Measurements from ENCODE around the gene POGLUT3. TPM values are rescaled to one million over a fixed set of nuclear protein-coding genes. Genes with fewer than 3 reads are reported as not detected.

POGLUT3 gene
- total RNA-seq, 1 experiment from 2014 or later: 16.9 TPM

DNA sequence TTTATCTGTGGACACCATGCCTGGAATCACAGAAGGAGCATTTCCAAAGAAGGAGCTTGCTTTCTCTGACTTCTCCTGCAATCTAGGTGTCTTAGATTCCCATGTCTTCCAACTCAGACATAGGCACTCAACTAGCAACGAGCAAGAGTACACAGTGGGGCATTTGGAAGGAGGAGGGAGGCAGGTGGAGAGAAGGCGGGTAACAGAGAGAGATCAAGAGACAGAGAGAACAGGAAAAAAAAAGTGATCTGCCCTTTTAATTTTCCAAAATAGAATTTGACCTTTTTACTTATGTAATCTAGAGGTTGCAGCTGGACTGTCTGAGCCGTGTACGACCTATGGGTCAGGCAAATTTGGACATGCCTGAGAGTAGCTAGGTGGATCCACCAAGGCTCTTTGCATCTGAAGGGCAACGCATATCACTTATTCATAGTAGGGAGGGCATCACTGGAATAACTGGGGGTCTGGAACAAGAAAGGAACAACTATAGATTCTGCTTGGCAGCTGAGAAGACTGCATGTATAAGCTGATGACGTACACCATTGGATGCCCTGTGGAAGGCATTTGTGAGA is 37.3 kb upstream of the POGLUT3 start:
- peaks cover 10% of the 10 kb centered on the region for H3K36me3 Mint-ChIP-seq (ENCODE audit: insufficient read depth, unreplicated experiment)
- no peak overlapping the region for H3K4me3 Mint-ChIP-seq (ENCODE audit: low read depth, unreplicated experiment)
- TF ChIP-seq CTCF (IDR thresholded peaks at IDR 0.05; ENCODE audit: unreplicated experiment): no peak
- no peak for DNase-seq
- intact Hi-C loops (cut with micrococcal nuclease; ENCODE audit: unreplicated experiment): no loop called here
- H3K27me3 Mint-ChIP-seq (ENCODE audit: unreplicated experiment): no peaks in the 10 kb centered on the region
- H3K9me3 Mint-ChIP-seq (ENCODE audit: low read depth, unreplicated experiment): no peaks in the 10 kb centered on the region
- H3K27ac Mint-ChIP-seq (ENCODE audit: unreplicated experiment): no peak overlapping the region
- BruUV-seq (replicated peaks): no TSS peak
- H3K4me1 Mint-ChIP-seq (ENCODE audit: low read depth, unreplicated experiment): peaks cover 13% of the 10 kb centered on the region
- CTCF ChIA-PET: no interaction called here

- Mint-ChIP-seq H3K4me1 (ENCODE audit: low read depth, unreplicated experiment) (peaks cover 13% of the 10 kb centered on the region), H3K9me3 (ENCODE audit: low read depth, unreplicated experiment) (no peaks in the 10 kb centered on the region), H3K27me3 (ENCODE audit: unreplicated experiment) (no peaks in the 10 kb centered on the region), H3K4me3 (ENCODE audit: low read depth, unreplicated experiment) (no peak overlapping the region), H3K27ac (ENCODE audit: unreplicated experiment) (no peak overlapping the region), H3K36me3 (ENCODE audit: insufficient read depth, unreplicated experiment) (peaks cover 10% of the 10 kb centered on the region)
- no peak for TF ChIP-seq CTCF (IDR thresholded peaks at IDR 0.05; ENCODE audit: unreplicated experiment)
- intact Hi-C loops (cut with micrococcal nuclease; ENCODE audit: unreplicated experiment): no loop called here
- no peak for DNase-seq
- CTCF ChIA-PET: no interaction called here
- BruUV-seq (replicated peaks): no TSS peak
These were observed 36.2 kb upstream of the POGLUT3 start for GRCh38 chr11:108534274-108534882.

DNA sequence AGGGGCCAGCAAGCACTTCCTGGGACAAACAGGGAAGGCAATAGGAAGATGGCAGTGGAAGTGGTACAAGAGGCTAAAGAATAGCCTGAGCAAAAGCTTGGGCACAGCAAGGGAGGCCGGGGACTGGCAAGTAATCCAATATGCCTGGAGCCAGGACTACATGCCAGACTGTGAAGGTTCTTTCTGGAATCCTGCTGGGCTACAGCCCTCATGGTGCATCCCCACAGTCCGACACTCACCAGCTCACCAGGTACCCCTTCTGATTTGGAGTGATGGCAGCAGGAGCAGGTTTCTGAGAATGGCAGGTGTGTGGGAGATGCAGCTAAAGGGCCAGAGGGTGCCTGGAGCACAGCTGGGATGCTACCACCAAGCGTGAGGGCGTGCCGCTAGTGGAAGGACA is 32.2 kb upstream of the POGLUT3 start:
- no peak overlapping the region for H3K27ac Mint-ChIP-seq (ENCODE audit: unreplicated experiment)
- BruUV-seq (replicated peaks): no TSS peak
- H3K36me3 Mint-ChIP-seq (ENCODE audit: insufficient read depth, unreplicated experiment): no peaks in the 10 kb centered on the region
- no peaks in the 10 kb centered on the region for H3K27me3 Mint-ChIP-seq (ENCODE audit: unreplicated experiment)
- no peak for DNase-seq
- H3K4me1 Mint-ChIP-seq (ENCODE audit: low read depth, unreplicated experiment): no peaks in the 10 kb centered on the region
- TF ChIP-seq CTCF (IDR thresholded peaks at IDR 0.05; ENCODE audit: unreplicated experiment): no peak
- no peak overlapping the region for H3K4me3 Mint-ChIP-seq (ENCODE audit: low read depth, unreplicated experiment)
- H3K9me3 Mint-ChIP-seq (ENCODE audit: low read depth, unreplicated experiment): no peaks in the 10 kb centered on the region
- CTCF ChIA-PET: interaction anchor here (0.6 kb wide), 1 partner anchor 14 kb away, joined by 3 read pairs; no protein-coding TSS in a partner anchor
- intact Hi-C loops (cut with micrococcal nuclease; ENCODE audit: unreplicated experiment): no loop called here

- Mint-ChIP-seq H3K27ac (ENCODE audit: unreplicated experiment) (no peak overlapping the region), H3K36me3 (ENCODE audit: insufficient read depth, unreplicated experiment) (no peaks in the 10 kb centered on the region), H3K9me3 (ENCODE audit: low read depth, unreplicated experiment) (no peaks in the 10 kb centered on the region), H3K4me1 (ENCODE audit: low read depth, unreplicated experiment) (no peaks in the 10 kb centered on the region), H3K27me3 (ENCODE audit: unreplicated experiment) (no peaks in the 10 kb centered on the region), H3K4me3 (ENCODE audit: low read depth, unreplicated experiment) (no peak overlapping the region)
- intact Hi-C loops (cut with micrococcal nuclease; ENCODE audit: unreplicated experiment): no loop called here
- DNase-seq: no peak
- BruUV-seq (replicated peaks): no TSS peak
- no peak for TF ChIP-seq CTCF (IDR thresholded peaks at IDR 0.05; ENCODE audit: unreplicated experiment)
- CTCF ChIA-PET: no interaction called here
These were observed 29.2 kb upstream of the POGLUT3 start for GRCh38 chr11:108527382-108527781.
